ENCODE results near the gene PPP1R27.

PPP1R27 gene

GRCh38 chr17:81839301-81839700 is 4.5 kb upstream of the PPP1R27 start:
- no peak overlapping the region for H3K9ac ChIP-seq (ENCODE audit: insufficient read length)
- no peak for TF ChIP-seq FOXP2 (optimal IDR thresholded peaks at IDR 0.05; ENCODE audit: control extremely low read depth, extremely low read length, insufficient read depth)
- H3K9me3 ChIP-seq (ENCODE audit: low read depth, low read length): no peaks in the 10 kb centered on the region

GRCh38 chr17:81838753-81839255 is 4.0 kb upstream of the PPP1R27 start:
- TF ChIP-seq EZH2 (IDR thresholded peaks at IDR 0.05): no peak
- no peak for TF ChIP-seq FOXP2 (optimal IDR thresholded peaks at IDR 0.05; ENCODE audit: control extremely low read depth, extremely low read length, insufficient read depth)
- no peak for TF ChIP-seq POLR2AphosphoS5 (IDR thresholded peaks at IDR 0.05; ENCODE audit: borderline replicate concordance, low read depth, low read length)
- no peak for DNase-seq (ENCODE audit: low read depth, low spot score)
- no peaks in the 10 kb centered on the region for H3K9me3 ChIP-seq (ENCODE audit: low read depth, low read length)
- no peak overlapping the region for H3K9ac ChIP-seq (ENCODE audit: insufficient read length)
- no peak overlapping the region for H3K27ac ChIP-seq
- H3K4me3 ChIP-seq: no peak overlapping the region
- peaks cover 5% of the 10 kb centered on the region; the same call in 1 of the 2 replicates for H3K36me3 ChIP-seq (ENCODE audit: insufficient read depth, low read length)

More at GRCh38 chr17:81839301-81839700, 4.5 kb upstream of the PPP1R27 start:
- H3K4me3 ChIP-seq: no peak overlapping the region
- DNase-seq (ENCODE audit: low read depth, low spot score): no peak
- no peak overlapping the region for H3K27ac ChIP-seq
- peaks cover 9% of the 10 kb centered on the region; the same call in 1 of the 2 replicates for H3K36me3 ChIP-seq (ENCODE audit: insufficient read depth, low read length)

- H3K4me3 ChIP-seq: no peak overlapping the region
- H3K9me3 ChIP-seq (ENCODE audit: low read depth, low read length): no peaks in the 10 kb centered on the region
- H3K27ac ChIP-seq: no peak overlapping the region
- H3K9ac ChIP-seq (ENCODE audit: insufficient read length): no peak overlapping the region
- DNase-seq (ENCODE audit: low read depth, low spot score): no peak
- TF ChIP-seq EZH2 (IDR thresholded peaks at IDR 0.05) (no peak), POLR2AphosphoS5 (IDR thresholded peaks at IDR 0.05; ENCODE audit: borderline replicate concordance, low read depth, low read length) (no peak), FOXP2 (optimal IDR thresholded peaks at IDR 0.05; ENCODE audit: control extremely low read depth, extremely low read length, insufficient read depth) (no peak)
- H3K36me3 ChIP-seq (ENCODE audit: insufficient read depth, low read length): no peaks in the 10 kb centered on the region; the same call in 1 of the 2 replicates
These were observed 2.8 kb upstream of the PPP1R27 start for GRCh38 chr17:81837641-81838040.

GRCh38 chr17:81833921-81834830 is 674 bp downstream of the PPP1R27 start:
- TF ChIP-seq FOXP2 (optimal IDR thresholded peaks at IDR 0.05; ENCODE audit: control extremely low read depth, extremely low read length, insufficient read depth) (no peak), EZH2 (IDR thresholded peaks at IDR 0.05) (no peak), POLR2AphosphoS5 (IDR thresholded peaks at IDR 0.05; ENCODE audit: borderline replicate concordance, low read depth, low read length) (no peak)
- Histone ChIP-seq H3K36me3 (ENCODE audit: insufficient read depth, low read length) (no peaks in the 10 kb centered on the region), H3K27ac (peak overlapping the region; percentile 96), H3K9me3 (ENCODE audit: low read depth, low read length) (no peaks in the 10 kb centered on the region), H3K4me3 (peak overlapping the region; percentile 100), H3K9ac (ENCODE audit: insufficient read length) (peak overlapping the region; percentile 100)
- DNase-seq (ENCODE audit: low read depth, low spot score): no peak

- Histone ChIP-seq H3K36me3 (ENCODE audit: insufficient read depth, low read length) (no peaks in the 10 kb centered on the region), H3K9me3 (ENCODE audit: low read depth, low read length) (no peaks in the 10 kb centered on the region), H3K9ac (ENCODE audit: insufficient read length) (peak within 1 kb of the TSS; percentile 100), H3K27ac (peak within 1 kb of the TSS; percentile 96), H3K4me3 (peak within 1 kb of the TSS; percentile 100)
- no peak for TF ChIP-seq EZH2 (IDR thresholded peaks at IDR 0.05)
- no peak for TF ChIP-seq FOXP2 (optimal IDR thresholded peaks at IDR 0.05; ENCODE audit: control extremely low read depth, extremely low read length, insufficient read depth)
- peak; percentile 81 for TF ChIP-seq POLR2AphosphoS5 (IDR thresholded peaks at IDR 0.05; ENCODE audit: borderline replicate concordance, low read depth, low read length)
- peak; percentile 39 for DNase-seq (ENCODE audit: low read depth, low spot score)
These were observed 1.5 kb downstream of the PPP1R27 start, which contains the start of gene MCRIP1 for GRCh38 chr17:81833160-81833920. Gene MCRIP1 (minus strand): TSS chr17:81833291. CDS start chr17:81824506, 8,785 bp downstream.

- DNase-seq (ENCODE audit: low read depth, low spot score): no peak
- Histone ChIP-seq H3K9ac (ENCODE audit: insufficient read length) (peak overlapping the region; percentile 90), H3K27ac (peak overlapping the region; percentile 83), H3K4me3 (peak overlapping the region; percentile 98), H3K9me3 (ENCODE audit: low read depth, low read length) (no peaks in the 10 kb centered on the region), H3K36me3 (ENCODE audit: insufficient read depth, low read length) (no peaks in the 10 kb centered on the region)
- TF ChIP-seq POLR2AphosphoS5 (IDR thresholded peaks at IDR 0.05; ENCODE audit: borderline replicate concordance, low read depth, low read length): no peak
- no peak for TF ChIP-seq FOXP2 (optimal IDR thresholded peaks at IDR 0.05; ENCODE audit: control extremely low read depth, extremely low read length, insufficient read depth)
These were observed 2.2 kb downstream of the PPP1R27 start for GRCh38 chr17:81832608-81833159.

GRCh38 chr17:81831957-81832607 is 2.8 kb downstream of the PPP1R27 start:
- peak overlapping the region; percentile 90 for H3K9ac ChIP-seq (ENCODE audit: insufficient read length)
- H3K27ac ChIP-seq: peak overlapping the region; percentile 83
- no peak for DNase-seq (ENCODE audit: low read depth, low spot score)
- no peak for TF ChIP-seq POLR2AphosphoS5 (IDR thresholded peaks at IDR 0.05; ENCODE audit: borderline replicate concordance, low read depth, low read length)
- no peak for TF ChIP-seq FOXP2 (optimal IDR thresholded peaks at IDR 0.05; ENCODE audit: control extremely low read depth, extremely low read length, insufficient read depth)
- TF ChIP-seq EZH2 (IDR thresholded peaks at IDR 0.05): no peak
- peak overlapping the region; percentile 98 for H3K4me3 ChIP-seq
- no peaks in the 10 kb centered on the region for H3K9me3 ChIP-seq (ENCODE audit: low read depth, low read length)
- H3K36me3 ChIP-seq (ENCODE audit: insufficient read depth, low read length): no peaks in the 10 kb centered on the region

Measured in SK-N-MC (cell line).